A549 (cell line): ENCODE results near the gene C1QTNF2. TPM values are rescaled to one million over a fixed set of nuclear protein-coding genes. Genes with fewer than 3 reads are reported as not detected.

Experiments
- ATAC-seq, 2 experiments: fragments of 200-7000 bp in 1 of 2; fragments of >200 bp in 1 of 2; cut with Nextera tagmentation in 1 of 2; cut with Tn5 transposase in 1 of 2; 3 replicates each; pipeline versions ENCODE4 v1.8.0 to v1.9.1; 2018 to 2020; ENCODE audit warnings: mild to moderate bottlenecking in 1 of 2, moderate library complexity in 1 of 2
- CTCF ChIA-PET: fragments of 300-600 bp; sonication (Branson Sonifier 250); formaldehyde crosslinking; extraction: SDS; loops from one replicate; lab custom pipeline; 2021; ENCODE audit warnings: antibody characterized with exemption, inconsistent platforms; lab: Yijun Ruan, JAX
- POLR2A ChIA-PET: fragments of 350-600 bp; formaldehyde crosslinking; extraction: SDS; loops from one replicate; lab custom pipeline; 2021; ENCODE audit warnings: antibody characterized with exemption, inconsistent platforms; lab: Yijun Ruan, JAX
- DNase-seq, 2 experiments: peaks; one replicate each; pipeline versions ENCODE4 v3.0.0 to v3.0.0-alpha.2; 2011 to 2016; ENCODE audit warnings: low read depth in 1 of 2, low spot score in 1 of 2
- FAIRE-seq: peaks from 2 replicates; lab custom pipeline; 2011; peaks lifted over from hg19 to GRCh38; lab: Jason Lieb, UNC
- H3K27ac ChIP-seq, 2 experiments: fragments of >200 bp; sonication (Bioruptor Twin); formaldehyde crosslinking; 3 replicates each; pipeline ENCODE4 v1.5.1; 2016 to 2017
- H3K4me1 ChIP-seq: fragments of >200 bp; sonication (Bioruptor Twin); formaldehyde crosslinking; 3 replicates; pipeline ENCODE4 v1.6.1; 2016
- H3K4me2 ChIP-seq: fragments of >200 bp; sonication (Bioruptor Twin); formaldehyde crosslinking; 3 replicates; pipeline ENCODE4 v1.6.1; 2016
- H3K4me3 ChIP-seq: fragments of >200 bp; sonication (Bioruptor Twin); formaldehyde crosslinking; 3 replicates; pipeline ENCODE4 v1.5.1; 2016
- H3K9me3 ChIP-seq: fragments of >200 bp; sonication (Bioruptor Twin); formaldehyde crosslinking; 3 replicates; pipeline ENCODE4 v1.6.1; 2016
- BHLHE40 ChIP-seq: IDR thresholded peaks from 2 replicates; pipeline ENCODE4 v1.6.1; 2012; ENCODE audit warnings: low read depth, low read length, inconsistent platforms
- CBX8 ChIP-seq: fragments of 200-600 bp; sonication (generic); IDR thresholded peaks from 2 replicates; pipeline ENCODE4 v1.6.1; 2016
- CEBPB ChIP-seq, 2 experiments: fragments of >200 bp in 1 of 2; sonication (Bioruptor Twin) in 1 of 2; formaldehyde crosslinking in 1 of 2; IDR thresholded peaks; 2 replicates each; pipeline ENCODE4 v1.6.1; 2012 to 2016
- CHD4 ChIP-seq: fragments of 200-600 bp; sonication (generic); IDR thresholded peaks from 2 replicates; pipeline ENCODE4 v1.6.1; 2016; ENCODE audit warnings: antibody characterized with exemption, mild to moderate bottlenecking, borderline replicate concordance
- EHF ChIP-seq: fragments of 250-450 bp; sonication (Bioruptor Pico); IDR thresholded peaks from 2 replicates; pipeline ENCODE4 v1.5.0; 2020; ENCODE audit warnings: mild to moderate bottlenecking
- ELK1 ChIP-seq: fragments of 150-350 bp; IDR thresholded peaks from 2 replicates; pipeline ENCODE4 v1.6.1; 2014; ENCODE audit warnings: low read depth, mild to moderate bottlenecking, low read length
- EP300 ChIP-seq, 2 experiments: fragments of >200 bp; sonication (Bioruptor Twin); formaldehyde crosslinking; IDR thresholded peaks; 2 replicates in 1 of 2; 3 replicates in 1 of 2; pipeline ENCODE4 v1.6.1; 2016 to 2017
- ESRRA ChIP-seq: fragments of 150-350 bp; IDR thresholded peaks from 2 replicates; pipeline ENCODE4 v1.6.1; 2014; ENCODE audit warnings: mild to moderate bottlenecking, low read length, borderline replicate concordance
- FOSB ChIP-seq: fragments of 250-450 bp; sonication (Bioruptor Pico); IDR thresholded peaks from 2 replicates; pipeline ENCODE4 v1.5.0; 2020; ENCODE audit warnings: mild to moderate bottlenecking, moderate library complexity
- GATA3 ChIP-seq: IDR thresholded peaks from 2 replicates; pipeline ENCODE4 v1.6.1; 2012; ENCODE audit warnings: borderline replicate concordance
- HOXA7 ChIP-seq: fragments of 250-450 bp; sonication (Bioruptor Pico); IDR thresholded peaks from 2 replicates; pipeline ENCODE4 v1.5.0; 2020; ENCODE audit warnings: mild to moderate bottlenecking, moderate library complexity
- JUN ChIP-seq, 2 experiments: fragments of >200 bp; sonication (Bioruptor Twin); formaldehyde crosslinking; IDR thresholded peaks; 2 replicates in 1 of 2; 3 replicates in 1 of 2; pipeline ENCODE4 v1.6.1; 2016 to 2017
- NPAS2 ChIP-seq: fragments of 250-450 bp; sonication (Bioruptor Pico); IDR thresholded peaks from 2 replicates; pipeline ENCODE4 v1.8.0; 2022; ENCODE audit warnings: mild to moderate bottlenecking, moderate library complexity, borderline replicate concordance
- PBX3 ChIP-seq: IDR thresholded peaks from 2 replicates; pipeline ENCODE4 v1.6.1; 2012
- POLR2A ChIP-seq: IDR thresholded peaks from 2 replicates; pipeline ENCODE4 v1.6.1; 2012; ENCODE audit warnings: mild to moderate bottlenecking, low read length
- POLR2AphosphoS2 ChIP-seq: conservative IDR thresholded peaks from 2 replicates; pipeline ENCODE4 v1.6.1; 2012; ENCODE audit warnings: low read length, improper control_type of control experiment, inconsistent platforms
- RFX5 ChIP-seq: fragments of 450-650 bp; IDR thresholded peaks from 2 replicates; pipeline ENCODE4 v1.7.1; 2014; ENCODE audit warnings: antibody characterized with exemption, mild to moderate bottlenecking, moderate library complexity
- RNF2 ChIP-seq: fragments of 200-600 bp; sonication (generic); IDR thresholded peaks from 2 replicates; pipeline ENCODE4 v1.6.1; 2016; ENCODE audit warnings: low read depth, mild to moderate bottlenecking, antibody characterized with exemption, moderate library complexity, borderline replicate concordance
- WGBS: methylation state at CpG from one replicate; pipeline ENCODE4 v1.1.6; 2017; ENCODE audit errors: missing lambda C conversion rate; 5-methylcytosine and 5-hydroxymethylcytosine counted together
- polyA plus RNA-seq, 4 experiments: library from polyadenylated mRNA; depleted of rRNA in 3 of 4; stranded (reverse); fragments of >200 nt; fragmentation: RNase III in 1 of 4; extraction: RNeasy Plus Mini Kit Qiagen cat#74134 plus additional on column Dnase treatment in 1 of 4; gene quantifications; 2 replicates in 3 of 4; 3 replicates in 1 of 4; pipeline ENCODE4 v1.2.3, GENCODE V29; 2011 to 2017
- TF ChIP-seq, protein P1 (sequence below): fragments of 450-650 bp; IDR thresholded peaks from 2 replicates; pipeline ENCODE4 v1.6.1; 2014; ENCODE audit warnings: antibody characterized with exemption
- TF ChIP-seq, protein P2 (sequence below): fragments of >200 bp; sonication (Bioruptor Twin); formaldehyde crosslinking; IDR thresholded peaks from 3 replicates; pipeline ENCODE4 v1.5.1; 2016
- TF ChIP-seq, protein P3 (sequence below): fragments of 250-450 bp; sonication (Bioruptor Pico); IDR thresholded peaks from 2 replicates; pipeline ENCODE4 v1.5.0; 2020; ENCODE audit warnings: low read depth, mild to moderate bottlenecking, moderate library complexity
- TF ChIP-seq, protein P4 (sequence below): IDR thresholded peaks from 2 replicates; pipeline ENCODE4 v1.6.1; 2012; ENCODE audit warnings: low read depth, borderline replicate concordance

The C1QTNF2 gene
- polyA plus RNA-seq, 2 of the 4 experiments (the other 2 are of a cell fraction) = 0.04 to 0.06 TPM

DNA sequence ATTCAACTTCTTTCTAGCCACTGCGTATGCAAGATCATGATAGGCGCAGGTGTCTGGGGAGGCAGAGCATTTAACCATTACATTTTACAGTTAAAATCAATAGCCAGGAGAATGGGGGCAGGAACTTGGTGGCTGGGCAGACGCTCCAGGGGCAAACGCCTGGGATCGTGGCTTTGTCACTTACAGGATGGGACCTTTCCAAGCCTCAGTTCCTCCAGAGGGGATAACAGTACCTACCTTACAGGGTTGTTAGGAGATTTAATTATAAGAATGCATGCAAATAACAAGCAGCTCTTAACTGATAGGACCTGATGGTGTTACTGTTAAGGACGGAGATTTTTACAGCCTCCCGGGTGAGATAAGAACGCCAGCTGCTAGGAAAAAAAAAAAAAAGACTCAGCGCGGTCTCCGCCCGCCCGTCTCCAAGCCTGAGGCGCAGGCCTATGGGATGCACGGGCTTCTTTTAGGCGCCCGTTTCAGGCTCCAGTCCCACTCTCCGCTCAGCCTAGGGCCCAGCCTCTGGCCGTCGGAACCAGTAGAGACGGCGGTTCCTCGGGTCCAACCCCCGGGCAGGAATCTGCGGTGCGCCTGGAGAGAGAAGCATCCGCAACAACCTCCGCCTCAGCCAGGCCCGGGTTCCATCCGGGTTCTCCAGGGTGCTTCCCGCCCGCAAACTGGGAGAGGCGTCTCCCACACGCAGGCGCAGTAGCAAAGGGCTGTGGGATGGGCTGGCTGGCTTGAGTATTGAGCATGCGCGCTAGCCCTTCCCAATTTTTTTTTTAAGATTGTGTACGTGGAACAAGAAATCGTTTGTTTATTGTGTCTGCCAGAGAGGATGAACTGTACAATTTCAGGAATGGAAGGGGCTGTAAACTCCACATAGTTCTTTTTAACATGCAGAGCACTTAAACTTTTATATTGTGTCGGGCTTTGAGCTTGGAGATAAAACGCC, 29.3 kb upstream of the C1QTNF2 start, which contains the start of gene FAM200C (continued):
- TF ChIP-seq JUN (IDR thresholded peaks at IDR 0.05) = peak; percentile 73 to 94

GRCh38 chr5:160398806-160399205, 28.4 kb upstream of the C1QTNF2 start:
- 26% methylated on average over 4 of the region's 4 CpGs for WGBS
- CTCF ChIA-PET = interaction anchor here (1.5 kb wide), 1 partner anchor 19 kb away, joined by 4 read pairs; no protein-coding TSS in a partner anchor
- peak overlapping the region; percentile 90 for H3K4me2 ChIP-seq
- peak overlapping the region; percentile 20 to 89; a peak in 4 of 6 replicates for H3K27ac ChIP-seq
- DNase-seq (no peak), ATAC-seq (no peak), FAIRE-seq (peak; percentile 23)
- H3K4me3 ChIP-seq = peak overlapping the region; percentile 66
- POLR2A ChIA-PET = interaction anchor here (0.9 kb wide), 1 partner anchor 20 kb away, joined by 3 read pairs; the partner anchor contains the start of gene SLU7
- peaks cover 19% of the 10 kb centered on the region for H3K4me1 ChIP-seq
- no peak for TF ChIP-seq EHF
- TF ChIP-seq, protein P1, sequence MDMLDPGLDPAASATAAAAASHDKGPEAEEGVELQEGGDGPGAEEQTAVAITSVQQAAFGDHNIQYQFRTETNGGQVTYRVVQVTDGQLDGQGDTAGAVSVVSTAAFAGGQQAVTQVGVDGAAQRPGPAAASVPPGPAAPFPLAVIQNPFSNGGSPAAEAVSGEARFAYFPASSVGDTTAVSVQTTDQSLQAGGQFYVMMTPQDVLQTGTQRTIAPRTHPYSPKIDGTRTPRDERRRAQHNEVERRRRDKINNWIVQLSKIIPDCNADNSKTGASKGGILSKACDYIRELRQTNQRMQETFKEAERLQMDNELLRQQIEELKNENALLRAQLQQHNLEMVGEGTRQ = no peak
- no peak for TF ChIP-seq RNF2
- TF ChIP-seq FOSB (CRISPR knock-in tag) = no peak
- TF ChIP-seq CHD4 = no peak
- TF ChIP-seq EP300 (IDR thresholded peaks at IDR 0.05) = no peak
- no peak for TF ChIP-seq NPAS2 (CRISPR knock-in tag)
- no peak for TF ChIP-seq ELK1
- TF ChIP-seq GATA3 = no peak
- no peak for TF ChIP-seq CBX8
- no peak for TF ChIP-seq RFX5
- no peak for TF ChIP-seq CEBPB (IDR thresholded peaks at IDR 0.05)
- no peak for TF ChIP-seq POLR2A
- TF ChIP-seq, all 56 proteins: peak for 0
- no peaks in the 10 kb centered on the region for H3K9me3 ChIP-seq

DNA sequence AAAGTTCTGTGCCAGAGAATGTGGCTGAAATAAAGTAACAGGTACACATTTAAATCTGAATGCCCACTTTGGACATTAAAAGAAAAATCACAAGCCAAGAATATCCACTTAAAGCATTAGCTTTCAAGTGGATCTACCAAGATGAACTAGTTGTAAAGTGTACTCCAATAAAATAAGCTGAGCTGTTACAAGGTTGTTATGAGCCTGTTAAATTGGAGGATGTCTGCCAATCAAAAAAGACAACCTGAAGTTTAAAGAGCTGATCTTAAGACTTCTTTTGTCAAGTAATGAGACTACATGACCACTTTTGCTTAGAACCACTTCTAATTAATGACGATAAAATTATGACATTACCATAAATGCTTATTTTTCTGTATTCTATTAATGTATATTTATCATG, 27.1 kb upstream of the C1QTNF2 start:
- CTCF ChIA-PET = interaction anchor here (1.4 to 1.7 kb wide), 2 partner anchors 20 to 317 kb away, joined by 3 to 4 read pairs; no protein-coding TSS in a partner anchor
- H3K9me3 ChIP-seq = no peaks in the 10 kb centered on the region
- POLR2A ChIA-PET = no interaction called here
- DNase-seq (no peak), FAIRE-seq (no peak), ATAC-seq (no peak)
- TF ChIP-seq NPAS2 (CRISPR knock-in tag) (no peak), CBX8 (no peak), HOXA7 (no peak), PBX3 (no peak), BHLHE40 (no peak), RNF2 (no peak), FOSB (CRISPR knock-in tag) (no peak), ESRRA (no peak), POLR2AphosphoS2 (no peak)
- TF ChIP-seq, protein P2, sequence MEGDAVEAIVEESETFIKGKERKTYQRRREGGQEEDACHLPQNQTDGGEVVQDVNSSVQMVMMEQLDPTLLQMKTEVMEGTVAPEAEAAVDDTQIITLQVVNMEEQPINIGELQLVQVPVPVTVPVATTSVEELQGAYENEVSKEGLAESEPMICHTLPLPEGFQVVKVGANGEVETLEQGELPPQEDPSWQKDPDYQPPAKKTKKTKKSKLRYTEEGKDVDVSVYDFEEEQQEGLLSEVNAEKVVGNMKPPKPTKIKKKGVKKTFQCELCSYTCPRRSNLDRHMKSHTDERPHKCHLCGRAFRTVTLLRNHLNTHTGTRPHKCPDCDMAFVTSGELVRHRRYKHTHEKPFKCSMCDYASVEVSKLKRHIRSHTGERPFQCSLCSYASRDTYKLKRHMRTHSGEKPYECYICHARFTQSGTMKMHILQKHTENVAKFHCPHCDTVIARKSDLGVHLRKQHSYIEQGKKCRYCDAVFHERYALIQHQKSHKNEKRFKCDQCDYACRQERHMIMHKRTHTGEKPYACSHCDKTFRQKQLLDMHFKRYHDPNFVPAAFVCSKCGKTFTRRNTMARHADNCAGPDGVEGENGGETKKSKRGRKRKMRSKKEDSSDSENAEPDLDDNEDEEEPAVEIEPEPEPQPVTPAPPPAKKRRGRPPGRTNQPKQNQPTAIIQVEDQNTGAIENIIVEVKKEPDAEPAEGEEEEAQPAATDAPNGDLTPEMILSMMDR = no peak
- TF ChIP-seq, protein P3, sequence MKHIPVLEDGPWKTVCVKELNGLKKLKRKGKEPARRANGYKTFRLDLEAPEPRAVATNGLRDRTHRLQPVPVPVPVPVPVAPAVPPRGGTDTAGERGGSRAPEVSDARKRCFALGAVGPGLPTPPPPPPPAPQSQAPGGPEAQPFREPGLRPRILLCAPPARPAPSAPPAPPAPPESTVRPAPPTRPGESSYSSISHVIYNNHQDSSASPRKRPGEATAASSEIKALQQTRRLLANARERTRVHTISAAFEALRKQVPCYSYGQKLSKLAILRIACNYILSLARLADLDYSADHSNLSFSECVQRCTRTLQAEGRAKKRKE (CRISPR knock-in tag) = no peak
- TF ChIP-seq, protein P1 = no peak
- TF ChIP-seq, protein P4, sequence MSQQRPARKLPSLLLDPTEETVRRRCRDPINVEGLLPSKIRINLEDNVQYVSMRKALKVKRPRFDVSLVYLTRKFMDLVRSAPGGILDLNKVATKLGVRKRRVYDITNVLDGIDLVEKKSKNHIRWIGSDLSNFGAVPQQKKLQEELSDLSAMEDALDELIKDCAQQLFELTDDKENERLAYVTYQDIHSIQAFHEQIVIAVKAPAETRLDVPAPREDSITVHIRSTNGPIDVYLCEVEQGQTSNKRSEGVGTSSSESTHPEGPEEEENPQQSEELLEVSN = no peak
- H3K4me3 ChIP-seq = no peak overlapping the region
- no peak overlapping the region for H3K4me2 ChIP-seq
- peaks cover 19% of the 10 kb centered on the region for H3K4me1 ChIP-seq
- WGBS = 97% methylated on average over 1 of the region's 1 CpG
- no peak overlapping the region for H3K27ac ChIP-seq
